Neural cell (in vitro differentiated cells): Measurements from ENCODE around the gene PARP15.

Experiments
- EP300 ChIP-seq: fragments of 450-650 bp; conservative IDR thresholded peaks from 2 replicates; pipeline ENCODE4 v1.6.1; 2014; ENCODE audit warnings: antibody characterized with exemption, mild to moderate bottlenecking, moderate library complexity; ENCODE audit not compliant: poor library complexity, severe bottlenecking
- EZH2 ChIP-seq: fragments of 200-600, 300-800 bp; shearing (Covaris generic), sonication (generic); IDR thresholded peaks from 2 replicates; pipeline ENCODE4 v1.6.1; 2014; ENCODE audit warnings: antibody characterized with exemption, low read length, borderline replicate concordance, mild to moderate bottlenecking; ENCODE audit not compliant: insufficient read depth, poor library complexity, severe bottlenecking
- POLR2AphosphoS5 ChIP-seq: IDR thresholded peaks from 2 replicates; pipeline ENCODE4 v1.6.1; 2012
- RAD21 ChIP-seq: fragments of 450-650 bp; conservative IDR thresholded peaks from 2 replicates; pipeline ENCODE4 v1.6.1; 2014; ENCODE audit warnings: antibody characterized with exemption, mild to moderate bottlenecking, moderate library complexity
- TF ChIP-seq, protein P1 (sequence below): fragments of 450-650 bp; IDR thresholded peaks from 2 replicates; pipeline ENCODE4 v1.5.1; 2014; ENCODE audit warnings: antibody characterized with exemption, mild to moderate bottlenecking, moderate library complexity; ENCODE audit not compliant: poor library complexity, severe bottlenecking
- TF ChIP-seq, protein P2 (sequence below): IDR thresholded peaks from 2 replicates; pipeline ENCODE4 v1.6.1; 2012; ENCODE audit warnings: borderline replicate concordance

DNA sequence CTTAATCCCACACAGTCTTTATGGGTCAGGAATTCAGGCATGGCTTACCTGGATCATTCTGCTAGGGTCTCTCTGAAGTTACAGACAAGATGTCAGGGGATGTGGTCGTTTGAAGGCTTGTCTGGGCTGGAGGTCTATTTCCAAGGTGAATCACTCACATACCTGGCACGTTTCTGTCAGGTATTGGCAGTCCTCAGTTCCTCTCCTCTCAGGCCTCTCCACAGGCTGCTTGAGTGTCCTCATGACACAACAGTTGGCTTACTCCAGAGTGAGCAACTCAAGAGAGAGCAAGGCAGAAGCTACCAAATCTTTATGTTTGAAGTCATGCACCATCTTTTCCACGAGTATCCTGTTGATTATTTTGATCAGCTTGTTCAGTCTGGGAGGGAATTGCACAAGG lies 59.2 kb downstream of the PARP15 start:
- TF ChIP-seq RAD21 = no peak
- TF ChIP-seq POLR2AphosphoS5 = no peak
- no peak for TF ChIP-seq EP300
- TF ChIP-seq, protein P1, sequence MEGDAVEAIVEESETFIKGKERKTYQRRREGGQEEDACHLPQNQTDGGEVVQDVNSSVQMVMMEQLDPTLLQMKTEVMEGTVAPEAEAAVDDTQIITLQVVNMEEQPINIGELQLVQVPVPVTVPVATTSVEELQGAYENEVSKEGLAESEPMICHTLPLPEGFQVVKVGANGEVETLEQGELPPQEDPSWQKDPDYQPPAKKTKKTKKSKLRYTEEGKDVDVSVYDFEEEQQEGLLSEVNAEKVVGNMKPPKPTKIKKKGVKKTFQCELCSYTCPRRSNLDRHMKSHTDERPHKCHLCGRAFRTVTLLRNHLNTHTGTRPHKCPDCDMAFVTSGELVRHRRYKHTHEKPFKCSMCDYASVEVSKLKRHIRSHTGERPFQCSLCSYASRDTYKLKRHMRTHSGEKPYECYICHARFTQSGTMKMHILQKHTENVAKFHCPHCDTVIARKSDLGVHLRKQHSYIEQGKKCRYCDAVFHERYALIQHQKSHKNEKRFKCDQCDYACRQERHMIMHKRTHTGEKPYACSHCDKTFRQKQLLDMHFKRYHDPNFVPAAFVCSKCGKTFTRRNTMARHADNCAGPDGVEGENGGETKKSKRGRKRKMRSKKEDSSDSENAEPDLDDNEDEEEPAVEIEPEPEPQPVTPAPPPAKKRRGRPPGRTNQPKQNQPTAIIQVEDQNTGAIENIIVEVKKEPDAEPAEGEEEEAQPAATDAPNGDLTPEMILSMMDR = no peak
- TF ChIP-seq, protein P2, sequence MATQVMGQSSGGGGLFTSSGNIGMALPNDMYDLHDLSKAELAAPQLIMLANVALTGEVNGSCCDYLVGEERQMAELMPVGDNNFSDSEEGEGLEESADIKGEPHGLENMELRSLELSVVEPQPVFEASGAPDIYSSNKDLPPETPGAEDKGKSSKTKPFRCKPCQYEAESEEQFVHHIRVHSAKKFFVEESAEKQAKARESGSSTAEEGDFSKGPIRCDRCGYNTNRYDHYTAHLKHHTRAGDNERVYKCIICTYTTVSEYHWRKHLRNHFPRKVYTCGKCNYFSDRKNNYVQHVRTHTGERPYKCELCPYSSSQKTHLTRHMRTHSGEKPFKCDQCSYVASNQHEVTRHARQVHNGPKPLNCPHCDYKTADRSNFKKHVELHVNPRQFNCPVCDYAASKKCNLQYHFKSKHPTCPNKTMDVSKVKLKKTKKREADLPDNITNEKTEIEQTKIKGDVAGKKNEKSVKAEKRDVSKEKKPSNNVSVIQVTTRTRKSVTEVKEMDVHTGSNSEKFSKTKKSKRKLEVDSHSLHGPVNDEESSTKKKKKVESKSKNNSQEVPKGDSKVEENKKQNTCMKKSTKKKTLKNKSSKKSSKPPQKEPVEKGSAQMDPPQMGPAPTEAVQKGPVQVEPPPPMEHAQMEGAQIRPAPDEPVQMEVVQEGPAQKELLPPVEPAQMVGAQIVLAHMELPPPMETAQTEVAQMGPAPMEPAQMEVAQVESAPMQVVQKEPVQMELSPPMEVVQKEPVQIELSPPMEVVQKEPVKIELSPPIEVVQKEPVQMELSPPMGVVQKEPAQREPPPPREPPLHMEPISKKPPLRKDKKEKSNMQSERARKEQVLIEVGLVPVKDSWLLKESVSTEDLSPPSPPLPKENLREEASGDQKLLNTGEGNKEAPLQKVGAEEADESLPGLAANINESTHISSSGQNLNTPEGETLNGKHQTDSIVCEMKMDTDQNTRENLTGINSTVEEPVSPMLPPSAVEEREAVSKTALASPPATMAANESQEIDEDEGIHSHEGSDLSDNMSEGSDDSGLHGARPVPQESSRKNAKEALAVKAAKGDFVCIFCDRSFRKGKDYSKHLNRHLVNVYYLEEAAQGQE = no peak
- TF ChIP-seq EZH2 = no peak
